Measurements from ENCODE around the gene TMEM208. TPM values are rescaled to one million over a fixed set of nuclear protein-coding genes. Genes with fewer than 3 reads are reported as not detected.

TMEM208 gene
- total RNA-seq, 4 donors from 2014 or later, result 24.4 to 36.0 (median 31.7) TPM

DNA sequence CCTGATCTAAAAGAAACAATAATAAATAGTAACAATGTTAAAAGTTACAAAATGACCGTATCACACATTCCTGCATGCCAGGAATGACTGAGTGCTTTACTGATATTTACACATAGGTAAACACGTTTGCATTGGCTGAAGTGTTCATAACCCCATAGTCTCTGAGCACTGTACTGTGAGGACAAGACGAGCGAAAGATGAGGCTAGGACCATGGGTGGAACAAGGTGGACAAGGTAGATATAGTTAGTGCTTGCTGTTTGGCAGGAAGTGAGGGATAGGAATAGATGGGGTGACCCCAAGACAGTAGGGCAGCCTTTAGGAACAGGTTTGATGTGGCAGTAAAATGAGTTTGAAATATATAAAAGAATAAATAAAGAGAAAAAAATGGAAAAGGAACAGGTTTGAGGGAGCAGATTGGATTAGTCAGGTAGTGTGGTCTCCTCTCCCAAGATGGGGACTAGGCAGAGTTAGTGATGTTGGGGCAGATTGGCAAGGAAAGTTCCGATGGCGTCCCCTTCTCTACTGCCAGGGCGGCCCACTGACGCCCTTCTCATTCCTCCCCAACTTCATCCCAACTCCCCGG lies 35.4 kb upstream of the TMEM208 start:
- 21 to 26% methylated on average over 9 of the region's 9 CpGs for WGBS, 2 donors
- TF ChIP-seq, protein P1, sequence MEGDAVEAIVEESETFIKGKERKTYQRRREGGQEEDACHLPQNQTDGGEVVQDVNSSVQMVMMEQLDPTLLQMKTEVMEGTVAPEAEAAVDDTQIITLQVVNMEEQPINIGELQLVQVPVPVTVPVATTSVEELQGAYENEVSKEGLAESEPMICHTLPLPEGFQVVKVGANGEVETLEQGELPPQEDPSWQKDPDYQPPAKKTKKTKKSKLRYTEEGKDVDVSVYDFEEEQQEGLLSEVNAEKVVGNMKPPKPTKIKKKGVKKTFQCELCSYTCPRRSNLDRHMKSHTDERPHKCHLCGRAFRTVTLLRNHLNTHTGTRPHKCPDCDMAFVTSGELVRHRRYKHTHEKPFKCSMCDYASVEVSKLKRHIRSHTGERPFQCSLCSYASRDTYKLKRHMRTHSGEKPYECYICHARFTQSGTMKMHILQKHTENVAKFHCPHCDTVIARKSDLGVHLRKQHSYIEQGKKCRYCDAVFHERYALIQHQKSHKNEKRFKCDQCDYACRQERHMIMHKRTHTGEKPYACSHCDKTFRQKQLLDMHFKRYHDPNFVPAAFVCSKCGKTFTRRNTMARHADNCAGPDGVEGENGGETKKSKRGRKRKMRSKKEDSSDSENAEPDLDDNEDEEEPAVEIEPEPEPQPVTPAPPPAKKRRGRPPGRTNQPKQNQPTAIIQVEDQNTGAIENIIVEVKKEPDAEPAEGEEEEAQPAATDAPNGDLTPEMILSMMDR (IDR thresholded peaks at IDR 0.05), result no peak
- TF ChIP-seq POLR2A (IDR thresholded peaks at IDR 0.05), result no peak
- Histone ChIP-seq H3K36me3 (peaks cover 20 to 35% (median 25%) of the 10 kb centered on the region in 3 donors), H3K9me3 (no peaks in the 10 kb centered on the region), H3K4me1 (peaks cover 17 to 45% (median 23%) of the 10 kb centered on the region in 3 donors), H3K27ac (peak overlapping the region in 2 of 4 donors; percentile 33 to 87), H3K27me3 (no peaks in the 10 kb centered on the region), H3K4me3 (peak overlapping the region in 3 of 4 donors; percentile 88 to 98 (median 95))
- DNase-seq, result no peak
- intact Hi-C loops (cut with DNase I), result no loop called here

DNA sequence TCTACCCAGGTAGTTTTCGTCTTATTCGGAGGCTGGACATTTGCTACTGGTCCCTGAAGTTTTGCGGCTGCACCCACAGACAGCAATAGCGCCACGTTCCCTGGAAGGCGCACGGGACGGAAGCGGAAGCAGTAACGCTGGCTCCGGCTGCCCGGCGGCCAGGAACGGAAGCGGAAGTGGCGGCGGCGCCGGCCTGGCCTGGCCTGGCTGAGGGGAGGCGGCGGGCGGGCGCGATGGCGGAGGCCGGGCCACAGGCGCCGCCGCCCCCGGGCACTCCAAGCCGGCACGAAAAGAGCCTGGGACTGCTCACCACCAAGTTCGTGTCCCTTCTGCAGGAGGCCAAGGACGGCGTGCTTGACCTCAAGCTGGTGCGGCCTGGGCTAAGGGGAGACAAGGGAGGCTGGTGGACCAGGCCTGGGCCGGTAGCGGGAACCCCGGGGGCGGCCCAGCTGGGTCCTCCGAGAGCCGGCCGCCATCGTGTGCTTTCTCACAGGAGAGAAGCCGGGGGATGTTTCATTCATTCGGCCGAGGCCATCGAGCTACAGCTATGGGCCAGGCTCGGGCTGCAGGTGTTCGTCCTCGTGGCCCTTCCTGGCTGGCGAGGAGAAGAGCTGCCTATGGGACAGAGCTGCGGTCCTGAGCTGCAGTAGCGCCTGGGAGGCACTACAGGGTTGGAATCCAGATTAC lies 34.8 kb upstream of the TMEM208 start, which contains the start of gene E2F4:
E2F4 (plus strand) TSS at position 161 of the 687 bp plus-strand sequence; CDS start at position 234, 73 bp downstream.
- H3K4me3 ChIP-seq, result peak within 1 kb of the TSS; percentile 88 to 98 (median 92)
- intact Hi-C loops (cut with DNase I), result no loop called here
- peak within 1 kb of the TSS; percentile 80 to 89 (median 84) for H3K27ac ChIP-seq
- WGBS, 2 donors, result 0 to 4% methylated on average over 4 to 29 of the region's 54 CpGs
- H3K27me3 ChIP-seq, result no peaks in the 10 kb centered on the region
- no peaks in the 10 kb centered on the region for H3K9me3 ChIP-seq
- peak; percentile 43 for DNase-seq
- TF ChIP-seq, protein P1 (IDR thresholded peaks at IDR 0.05), result peak in 3 of 6 experiments; percentile 10 to 55 (median 15)
- TF ChIP-seq POLR2A (IDR thresholded peaks at IDR 0.05), result peak in 3 of 4 donors; percentile 60 to 79 (median 76)
- H3K4me1 ChIP-seq, result peaks cover 17 to 51% (median 23%) of the 10 kb centered on the region in 3 donors
- H3K36me3 ChIP-seq, result peaks cover 24 to 42% (median 32%) of the 10 kb centered on the region in 3 donors

DNA sequence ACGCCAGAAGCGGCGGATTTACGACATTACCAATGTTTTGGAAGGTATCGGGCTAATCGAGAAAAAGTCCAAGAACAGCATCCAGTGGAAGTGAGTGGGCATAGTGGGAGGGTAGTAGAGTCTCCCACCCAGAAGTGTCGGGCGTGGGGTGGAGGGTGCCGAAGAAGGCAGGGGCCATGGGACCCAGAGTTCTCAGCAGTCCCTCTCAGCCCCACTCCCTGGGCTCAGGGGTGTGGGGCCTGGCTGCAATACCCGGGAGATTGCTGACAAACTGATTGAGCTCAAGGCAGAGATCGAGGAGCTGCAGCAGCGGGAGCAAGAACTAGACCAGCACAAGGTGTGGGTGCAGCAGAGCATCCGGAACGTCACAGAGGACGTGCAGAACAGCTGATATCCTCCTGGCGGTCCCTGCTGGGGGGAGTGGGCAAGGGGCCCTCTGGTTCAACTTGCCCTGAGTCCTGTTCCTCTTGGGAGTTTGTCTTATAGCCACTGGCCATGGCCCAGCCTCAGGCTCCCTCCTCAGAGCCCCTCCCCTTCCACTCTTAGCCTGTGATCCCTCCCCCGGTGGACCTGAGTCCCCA lies 34.1 kb upstream of the TMEM208 start:
- TF ChIP-seq, protein P1 (IDR thresholded peaks at IDR 0.05), result no peak
- TF ChIP-seq POLR2A (IDR thresholded peaks at IDR 0.05), result no peak
- intact Hi-C loops (cut with DNase I), result no loop called here
- Histone ChIP-seq H3K27ac (peak overlapping the region; percentile 80 to 89 (median 84)), H3K4me1 (peaks cover 17 to 58% (median 24%) of the 10 kb centered on the region in 3 donors), H3K36me3 (peaks cover 31 to 49% (median 39%) of the 10 kb centered on the region in 3 donors), H3K4me3 (peak overlapping the region; percentile 88 to 98 (median 92)), H3K9me3 (no peaks in the 10 kb centered on the region), H3K27me3 (no peaks in the 10 kb centered on the region)
- DNase-seq, result no peak
- WGBS, 2 donors, result 14 to 21% methylated on average over 14 of the region's 17 CpGs

DNA sequence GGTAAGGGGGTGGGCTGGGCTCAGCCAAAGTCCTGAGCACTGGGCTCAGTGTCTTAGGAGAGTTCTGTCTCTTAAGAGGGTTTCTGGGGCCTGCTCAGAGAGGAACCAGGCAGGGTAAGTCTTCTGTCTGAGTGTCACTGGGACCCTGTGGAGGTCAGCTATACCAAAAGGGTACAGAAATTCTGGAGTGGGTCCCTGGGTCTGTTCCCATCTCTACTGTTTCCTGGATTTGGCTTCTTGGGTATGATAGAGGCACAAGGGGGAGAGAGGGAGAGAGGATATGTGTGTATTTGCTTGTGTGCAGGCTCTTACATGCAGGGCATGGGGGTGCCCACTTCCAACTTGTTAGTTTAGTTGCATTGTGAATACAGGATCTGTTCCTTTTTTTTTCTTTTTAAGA lies 33.4 kb upstream of the TMEM208 start:
- DNase-seq, result no peak
- Histone ChIP-seq H3K4me3 (peak overlapping the region in 3 of 4 donors; percentile 88 to 98 (median 95)), H3K27ac (peak overlapping the region in 2 of 4 donors; percentile 82 to 89), H3K9me3 (no peaks in the 10 kb centered on the region), H3K36me3 (peaks cover 36 to 54% (median 43%) of the 10 kb centered on the region in 3 donors), H3K27me3 (no peaks in the 10 kb centered on the region), H3K4me1 (peaks cover 22 to 65% (median 30%) of the 10 kb centered on the region in 3 donors)
- TF ChIP-seq, protein P1 (IDR thresholded peaks at IDR 0.05), result no peak
- TF ChIP-seq POLR2A (IDR thresholded peaks at IDR 0.05), result no peak
- intact Hi-C loops (cut with DNase I), result no loop called here

All from esophagus squamous epithelium (tissue), 5 donors.